ENCODE measurements around the gene COPS4. TPM values are rescaled to one million over a fixed set of nuclear protein-coding genes. Genes with fewer than 3 reads are reported as not detected.

Gene COPS4
- total RNA-seq, 2 donors from 2014 or later = 55.2 to 58.1 TPM

- H3K36me3 ChIP-seq = no peaks in the 10 kb centered on the region
- no peaks in the 10 kb centered on the region for H3K27me3 ChIP-seq
- H3K4me1 ChIP-seq = peaks cover 0 to 11% of the 10 kb centered on the region in 2 donors
- H3K27ac ChIP-seq = no peak overlapping the region
- H3K9me3 ChIP-seq = no peaks in the 10 kb centered on the region
- H3K4me3 ChIP-seq = no peak overlapping the region
- DNase-seq (ENCODE audit: low spot score) = no peak
- no peak for TF ChIP-seq CTCF (IDR thresholded peaks at IDR 0.05)
Observed at GRCh38 chr4:83112231-83112630, 77.2 kb downstream of the COPS4 start.

- no peaks in the 10 kb centered on the region for H3K36me3 ChIP-seq
- no peaks in the 10 kb centered on the region for H3K9me3 ChIP-seq
- no peak for TF ChIP-seq CTCF (IDR thresholded peaks at IDR 0.05)
- no peaks in the 10 kb centered on the region for H3K27me3 ChIP-seq
- no peak overlapping the region for H3K4me3 ChIP-seq
- peaks cover 0 to 11% of the 10 kb centered on the region in 2 donors for H3K4me1 ChIP-seq
- H3K27ac ChIP-seq = no peak overlapping the region
- no peak for DNase-seq (ENCODE audit: low spot score)
Observed at GRCh38 chr4:83112678-83113428, 77.9 kb downstream of the COPS4 start.

GRCh38 chr4:83113429-83113786, 78.4 kb downstream of the COPS4 start:
- DNase-seq (ENCODE audit: low spot score) = no peak
- H3K36me3 ChIP-seq = no peaks in the 10 kb centered on the region
- no peak for TF ChIP-seq CTCF (IDR thresholded peaks at IDR 0.05)
- no peak overlapping the region for H3K4me3 ChIP-seq
- H3K4me1 ChIP-seq = peaks cover 0 to 11% of the 10 kb centered on the region in 2 donors
- H3K9me3 ChIP-seq = no peaks in the 10 kb centered on the region
- no peaks in the 10 kb centered on the region for H3K27me3 ChIP-seq
- H3K27ac ChIP-seq = no peak overlapping the region

- no peaks in the 10 kb centered on the region for H3K36me3 ChIP-seq
- H3K4me3 ChIP-seq = no peak within 1 kb of the TSS
- TF ChIP-seq CTCF (IDR thresholded peaks at IDR 0.05) = no peak
- H3K9me3 ChIP-seq = no peaks in the 10 kb centered on the region
- H3K4me1 ChIP-seq = peaks cover 0 to 5% of the 10 kb centered on the region in 2 donors
- no peak within 1 kb of the TSS for H3K27ac ChIP-seq
- H3K27me3 ChIP-seq = no peaks in the 10 kb centered on the region
- DNase-seq (ENCODE audit: low spot score) = no peak
Observed at GRCh38 chr4:83114576-83114975, 79.6 kb downstream of the COPS4 start, which contains the start of gene PLAC8. TSS of gene PLAC8 (minus strand) at chr4:83114729. CDS start at chr4:83107921, 6,808 bp downstream.

- DNase-seq (ENCODE audit: low spot score) = no peak
- H3K27me3 ChIP-seq = no peaks in the 10 kb centered on the region
- no peaks in the 10 kb centered on the region for H3K36me3 ChIP-seq
- no peaks in the 10 kb centered on the region for H3K9me3 ChIP-seq
- H3K4me3 ChIP-seq = no peak overlapping the region
- no peak overlapping the region for H3K27ac ChIP-seq
- no peak for TF ChIP-seq CTCF (IDR thresholded peaks at IDR 0.05)
- H3K4me1 ChIP-seq = peaks cover 0 to 4% of the 10 kb centered on the region in 2 donors
Observed at GRCh38 chr4:83115000-83115399, 80.0 kb downstream of the COPS4 start.
